GM21825 (cell line): ENCODE measurements around the gene TEX2.

Experiments
- ATAC-seq: cut with Tn5 transposase; IDR thresholded peaks from one replicate; pipeline ENCODE4 v1.9.1; 2021; ENCODE audit warnings: mild to moderate bottlenecking, moderate library complexity; ENCODE audit not compliant: unreplicated experiment

TEX2 gene

DNA sequence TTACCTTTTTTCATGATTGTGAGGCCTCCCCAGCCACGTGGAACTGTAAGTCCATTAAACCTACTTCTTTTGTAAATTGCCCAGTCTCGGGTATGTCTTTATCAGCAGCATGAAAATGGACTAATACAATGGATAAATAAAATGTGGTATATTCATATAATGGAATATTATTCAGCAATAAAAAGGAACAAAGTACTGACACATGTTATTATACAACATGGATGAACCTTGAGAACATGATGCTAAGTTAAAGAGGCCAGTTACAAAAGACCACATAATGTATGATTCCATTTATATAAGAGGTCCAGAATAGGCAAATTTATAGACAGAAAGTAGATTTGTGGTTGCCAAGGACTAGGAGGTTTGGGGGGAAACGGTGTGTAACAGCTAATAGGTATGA lies 138.5 kb downstream of the TEX2 start:
- no peak for ATAC-seq

- no peak for ATAC-seq
These were observed 139.9 kb downstream of the TEX2 start for GRCh38 chr17:64123114-64123513.

DNA sequence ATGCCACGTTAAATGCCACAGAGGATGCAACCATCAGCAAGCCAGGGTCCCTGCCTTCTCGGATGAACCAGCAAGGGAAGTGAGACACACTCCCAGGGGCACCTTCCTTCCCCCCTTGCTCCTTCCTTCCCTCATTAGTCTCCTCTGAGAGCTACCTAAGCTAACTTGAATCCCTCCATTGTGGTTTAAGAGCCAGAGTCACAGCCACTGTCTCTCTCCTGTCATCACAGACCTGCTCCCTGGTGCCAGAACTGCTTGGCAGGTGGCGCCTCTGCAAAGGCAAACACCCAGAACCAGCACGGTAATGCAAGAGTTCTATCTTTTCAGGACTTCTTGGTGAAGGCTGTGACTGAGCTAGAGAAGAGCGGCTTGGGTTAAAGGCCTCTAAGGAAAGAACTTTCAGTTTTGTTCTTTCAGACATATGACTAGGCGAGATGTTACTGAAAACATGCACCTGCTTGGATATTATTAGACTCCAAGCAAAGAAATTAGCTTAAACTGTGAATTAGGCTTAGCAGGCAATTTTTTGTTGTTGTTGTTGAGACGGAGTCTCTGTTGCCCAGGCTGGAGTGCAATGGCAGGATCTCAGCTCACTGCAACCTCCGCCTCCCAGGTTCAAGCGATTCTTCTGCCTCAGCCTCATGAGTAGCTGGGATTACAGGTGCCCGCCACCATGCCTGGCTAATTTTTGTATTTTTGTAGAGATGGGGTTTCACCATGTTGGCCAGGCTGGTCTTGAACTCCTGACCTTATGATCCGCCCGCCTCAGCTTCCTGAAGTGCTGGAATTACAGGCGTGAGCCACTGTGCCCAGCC lies 141.9 kb downstream of the TEX2 start:
- peak; percentile 84 for ATAC-seq

DNA sequence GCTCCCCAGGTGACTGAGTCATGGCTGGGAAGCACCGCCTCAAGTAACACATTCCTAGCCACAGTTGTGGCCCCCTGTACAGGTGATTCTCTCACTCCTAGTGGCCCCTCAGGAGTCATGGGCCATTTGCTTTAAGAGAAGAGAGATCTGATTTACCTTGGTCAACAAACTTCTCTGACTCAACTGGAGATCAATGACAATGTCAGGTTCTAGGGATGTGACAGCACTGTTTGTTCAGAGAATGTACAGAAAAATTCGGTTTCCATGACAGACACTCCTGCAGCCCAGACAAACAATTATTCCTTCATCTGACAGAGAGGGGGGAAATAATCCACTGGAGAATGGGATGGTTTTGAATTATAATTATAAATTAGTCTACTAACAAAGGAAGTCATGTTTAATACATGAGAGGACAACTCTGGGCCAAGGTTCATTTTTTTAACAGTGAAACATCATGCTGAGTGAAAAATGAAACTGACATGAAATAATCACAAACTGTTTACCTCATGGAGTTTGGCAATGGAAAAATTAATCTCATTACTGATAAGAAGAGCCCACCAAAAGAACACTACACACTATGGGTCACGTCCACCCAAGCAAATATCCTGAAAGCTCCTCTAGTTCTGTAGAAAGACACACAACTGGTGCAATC lies 142.8 kb downstream of the TEX2 start:
- ATAC-seq = no peak

- ATAC-seq = no peak
These were observed 144.8 kb downstream of the TEX2 start for GRCh38 chr17:64117981-64118979.

- ATAC-seq = no peak
These were observed 147.1 kb downstream of the TEX2 start for GRCh38 chr17:64115822-64116534.

GRCh38 chr17:64115043-64115698 lies 147.9 kb downstream of the TEX2 start:
- ATAC-seq = no peak

DNA sequence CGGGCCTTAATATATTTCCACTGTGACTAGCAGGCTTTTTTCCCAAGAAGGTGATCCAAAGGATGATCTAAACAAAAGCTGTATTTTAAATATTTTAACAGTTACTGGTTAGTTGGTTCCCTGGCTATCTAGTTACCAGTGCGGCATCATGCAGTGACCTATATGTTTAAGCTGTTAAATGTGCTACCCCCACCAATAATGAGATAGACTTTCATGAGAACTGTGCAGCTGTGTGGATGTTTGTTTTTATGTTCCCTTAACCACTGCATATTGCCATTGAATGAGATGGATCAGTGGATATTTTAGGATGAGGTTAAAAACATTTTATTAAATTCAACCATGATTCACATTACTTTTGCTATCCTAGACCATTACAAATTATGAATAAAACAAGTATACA lies 150.1 kb downstream of the TEX2 start:
- no peak for ATAC-seq

- no peak for ATAC-seq
These were observed 151.2 kb downstream of the TEX2 start for GRCh38 chr17:64111831-64112230.

- ATAC-seq = no peak
These were observed 152.5 kb downstream of the TEX2 start for GRCh38 chr17:64110379-64111152.

DNA sequence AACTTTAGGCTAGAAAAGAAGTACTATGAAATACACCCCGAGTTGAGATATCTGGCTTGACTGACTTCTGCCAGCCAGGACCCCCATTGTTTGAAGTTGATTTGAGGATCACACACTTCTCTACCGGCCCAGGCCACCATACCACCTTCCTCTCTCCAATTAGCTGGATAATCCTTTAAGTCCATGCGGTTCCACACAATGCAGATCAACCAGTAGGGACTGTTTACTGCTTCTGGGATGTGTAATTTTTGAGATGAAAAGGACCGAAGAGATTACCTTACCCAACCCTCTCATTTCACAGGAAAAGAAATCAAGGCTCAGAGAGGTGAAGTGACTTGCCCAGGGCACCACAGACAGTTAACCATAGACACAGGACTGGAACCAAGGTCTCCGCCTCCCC lies 153.7 kb downstream of the TEX2 start:
- no peak for ATAC-seq

- ATAC-seq = no peak
These were observed 155.4 kb downstream of the TEX2 start for GRCh38 chr17:64107500-64108236.

- ATAC-seq = no peak
These were observed 156.1 kb downstream of the TEX2 start for GRCh38 chr17:64106918-64107317.

- peak; percentile 50 for ATAC-seq
These were observed 159.4 kb downstream of the TEX2 start for GRCh38 chr17:64103391-64104364.

DNA sequence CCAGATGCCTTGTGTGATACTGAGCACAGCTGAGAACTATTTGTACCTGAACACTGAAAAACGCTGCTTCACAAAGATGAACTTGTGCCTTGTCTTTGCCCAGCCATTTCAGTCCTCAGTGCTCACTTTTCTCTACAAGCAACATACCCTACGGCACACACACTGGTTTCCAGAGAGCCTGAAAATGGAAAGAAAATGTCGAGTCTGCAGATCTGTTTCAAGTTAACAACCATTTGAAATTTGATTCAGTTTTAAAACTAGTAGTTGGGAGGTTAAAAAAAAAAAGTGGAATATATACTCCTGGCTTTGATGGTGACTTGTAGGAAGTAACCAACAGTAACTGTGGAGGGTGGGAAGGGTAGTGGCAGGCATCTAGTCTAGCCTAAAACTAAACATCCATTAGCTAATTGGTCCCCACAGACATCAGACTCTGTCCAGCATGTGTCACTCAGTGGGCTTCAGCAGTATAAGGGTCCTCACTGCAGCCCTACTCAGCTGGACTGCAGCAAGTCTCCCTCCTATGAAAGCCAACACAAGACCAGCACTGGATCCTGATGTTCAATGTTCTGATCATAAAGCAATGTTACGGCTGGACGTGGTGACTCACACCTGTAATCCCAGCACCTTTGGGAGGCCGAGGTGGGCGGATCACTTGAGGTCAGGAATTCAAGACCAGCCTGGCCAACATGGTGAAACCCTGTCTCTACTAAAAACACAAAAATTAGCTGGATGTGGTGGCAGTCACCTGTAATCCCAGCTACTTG lies 160.3 kb downstream of the TEX2 start:
- no peak for ATAC-seq

DNA sequence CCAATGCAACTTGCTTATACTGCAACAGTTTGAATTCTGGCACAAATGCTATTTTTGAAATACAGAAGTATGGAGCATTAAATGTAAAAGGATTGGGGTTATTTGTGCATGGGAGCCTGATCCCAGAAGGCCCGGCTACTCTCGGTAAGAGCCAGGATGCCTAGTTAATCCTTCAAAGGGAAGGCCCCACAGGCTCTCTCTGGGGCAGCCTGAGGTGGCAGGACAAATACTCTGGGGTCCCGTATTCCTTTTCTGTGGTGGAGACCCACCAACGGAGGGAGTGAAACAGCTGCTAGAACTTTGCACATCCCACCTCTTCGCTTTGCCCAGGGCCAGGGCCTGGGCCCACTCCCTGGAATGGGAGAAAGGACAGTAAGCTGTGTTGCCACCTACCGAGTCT lies 163.5 kb downstream of the TEX2 start:
- no peak for ATAC-seq
